Activated CD8-positive, alpha-beta memory T cell treated with anti-CD3 and anti-CD28 coated beads, Interleukin-2, amount 10 ng/mL, durations not matched to agents 7 days and 5 days (primary cell): Measurements from ENCODE around the gene FGF3. TPM values are rescaled to one million over a fixed set of nuclear protein-coding genes. Genes with fewer than 3 reads are reported as not detected.

ENCODE experiments used
- ATAC-seq: fragments of 150-1000 bp; cut with Tn5 transposase; one replicate; pipeline ENCODE4 v1.10.0; 2021; ENCODE audit warnings: moderate library complexity
- CTCF ChIA-PET: fragments of 350-600 bp; sonication (Branson Sonifier 250); formaldehyde crosslinking; loops from one replicate; lab custom pipeline; 2021; ENCODE audit warnings: antibody characterized with exemption; lab: Charles Lee
- DNase-seq: peaks from one replicate; pipeline ENCODE4 v3.0.0-alpha.2; 2020
- H3K27ac Mint-ChIP-seq: one replicate; pipeline ENCODE4 v1.8.0; 2021; ENCODE audit warnings: mild to moderate bottlenecking, mixed read lengths
- H3K27me3 Mint-ChIP-seq: one replicate; pipeline ENCODE4 v1.8.0; 2021; ENCODE audit warnings: mixed read lengths
- H3K36me3 Mint-ChIP-seq: one replicate; pipeline ENCODE4 v1.8.0; 2021; ENCODE audit warnings: mild to moderate bottlenecking, mixed read lengths
- H3K4me1 Mint-ChIP-seq: one replicate; pipeline ENCODE4 v1.8.0; 2021; ENCODE audit warnings: mixed read lengths
- H3K4me3 Mint-ChIP-seq: one replicate; pipeline ENCODE4 v1.8.0; 2021; ENCODE audit warnings: mild to moderate bottlenecking, moderate library complexity, mixed read lengths
- H3K9me3 Mint-ChIP-seq: one replicate; pipeline ENCODE4 v1.8.0; 2022; ENCODE audit warnings: low read depth, mixed read lengths
- total RNA-seq, 2 experiments: library from RNA; stranded (reverse); gene quantifications; one replicate each; pipeline ENCODE4 v1.2.3, GENCODE V29; 2021

FGF3 gene
- total RNA-seq, 2 experiments from 2014 or later = not detected

DNA sequence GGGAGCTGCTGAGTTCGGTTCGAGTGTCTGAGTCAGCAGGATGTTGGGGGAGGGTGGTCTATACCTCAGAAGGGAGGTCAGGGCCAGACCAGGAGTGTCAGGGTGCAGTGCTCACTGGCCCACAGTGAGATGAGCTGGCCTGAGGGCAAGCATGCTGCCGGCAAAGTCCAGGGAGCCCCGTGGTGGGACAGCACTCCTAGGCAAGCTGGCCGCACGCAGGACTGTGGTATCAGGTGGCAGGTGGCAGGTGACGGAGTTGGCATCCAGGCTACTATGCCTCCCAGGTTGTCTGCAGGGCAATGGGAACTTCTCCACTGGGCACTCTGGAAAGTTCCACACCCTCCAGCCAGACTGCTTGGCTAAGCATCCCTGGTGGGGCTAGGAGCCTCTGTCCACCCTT, 4.8 kb downstream of the FGF3 start:
- DNase-seq = no peak
- no peaks in the 10 kb centered on the region for H3K9me3 Mint-ChIP-seq
- no peaks in the 10 kb centered on the region for H3K36me3 Mint-ChIP-seq
- CTCF ChIA-PET = no interaction called here
- H3K27me3 Mint-ChIP-seq = peaks cover 20% of the 10 kb centered on the region
- no peak for ATAC-seq
- H3K4me3 Mint-ChIP-seq = no peak overlapping the region
- no peaks in the 10 kb centered on the region for H3K4me1 Mint-ChIP-seq
- H3K27ac Mint-ChIP-seq = no peak overlapping the region

DNA sequence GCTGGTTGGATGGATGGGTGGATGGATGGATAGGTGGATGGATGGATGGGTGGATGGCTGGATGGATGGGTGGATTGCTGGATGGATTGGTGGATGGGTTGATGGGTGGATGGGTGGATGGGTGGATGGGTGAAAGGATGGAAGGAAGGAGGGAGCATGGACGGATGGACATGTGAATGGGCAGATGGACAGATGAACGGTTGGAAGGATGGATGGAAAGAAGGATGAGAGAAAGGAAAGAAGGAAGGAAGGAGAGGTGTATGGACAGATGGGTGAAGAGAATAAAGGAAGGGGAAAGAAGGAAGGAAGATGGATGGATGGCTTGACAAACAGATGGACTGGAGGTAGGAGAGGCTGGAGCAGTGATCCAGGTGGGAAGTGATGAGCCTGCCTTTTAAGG, 5.4 kb downstream of the FGF3 start:
- ATAC-seq = no peak
- Mint-ChIP-seq H3K4me1 (no peaks in the 10 kb centered on the region), H3K4me3 (no peak overlapping the region), H3K27me3 (peaks cover 20% of the 10 kb centered on the region), H3K36me3 (no peaks in the 10 kb centered on the region), H3K9me3 (no peaks in the 10 kb centered on the region), H3K27ac (no peak overlapping the region)
- DNase-seq = no peak
- CTCF ChIA-PET = no interaction called here

DNA sequence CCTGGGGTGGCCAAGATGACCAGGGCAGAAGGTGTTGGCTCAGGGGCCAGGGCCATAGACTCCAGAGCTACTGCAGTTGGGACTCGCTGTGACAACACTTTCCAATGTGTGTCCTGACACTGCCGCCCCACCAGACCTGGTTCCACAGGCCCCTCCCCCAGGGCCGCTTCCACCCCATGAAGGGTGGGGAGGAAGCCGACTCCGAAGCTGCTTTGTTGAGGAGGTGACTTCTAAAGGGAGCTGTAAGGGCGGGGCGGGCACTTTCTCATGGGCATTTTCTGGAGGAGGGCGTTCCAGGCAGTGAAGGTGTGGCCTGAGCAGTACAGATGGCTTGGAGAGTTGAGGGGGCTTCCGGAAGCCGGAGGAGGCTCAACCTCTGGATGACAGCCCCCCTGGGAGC, 6.3 kb downstream of the FGF3 start:
- H3K27me3 Mint-ChIP-seq = peaks cover 20% of the 10 kb centered on the region
- H3K27ac Mint-ChIP-seq = no peak overlapping the region

DNA sequence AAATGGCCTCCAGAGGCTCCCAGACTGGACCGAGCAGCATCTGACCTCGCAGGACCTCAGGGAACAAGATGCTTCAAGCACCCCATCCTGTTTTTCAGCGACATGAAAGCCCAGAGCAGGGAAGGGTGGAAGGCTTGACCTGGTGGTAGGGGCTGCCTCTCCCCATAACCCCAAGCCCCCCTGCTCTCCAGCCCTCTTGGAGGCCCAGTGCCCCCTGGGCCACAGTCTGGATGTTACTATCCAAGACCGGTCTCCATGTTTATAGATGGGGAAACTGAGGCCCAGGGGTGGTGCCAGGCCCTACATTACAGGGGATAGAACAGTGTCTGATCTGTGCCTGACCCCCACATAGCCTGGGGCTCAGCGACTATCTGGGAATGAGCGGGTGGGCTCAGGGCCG, 7.0 kb downstream of the FGF3 start:
- DNase-seq (no peak), ATAC-seq (no peak)
- H3K4me3 Mint-ChIP-seq = no peak overlapping the region
- peaks cover 20% of the 10 kb centered on the region for H3K27me3 Mint-ChIP-seq
- CTCF ChIA-PET = no interaction called here
- no peak overlapping the region for H3K27ac Mint-ChIP-seq
- H3K4me1 Mint-ChIP-seq = no peaks in the 10 kb centered on the region
- H3K9me3 Mint-ChIP-seq = no peaks in the 10 kb centered on the region
- no peaks in the 10 kb centered on the region for H3K36me3 Mint-ChIP-seq

More for the DNA sequence above, 6.3 kb downstream of the FGF3 start:
- Mint-ChIP-seq H3K4me1 (no peaks in the 10 kb centered on the region), H3K36me3 (no peaks in the 10 kb centered on the region), H3K9me3 (no peaks in the 10 kb centered on the region), H3K4me3 (no peak overlapping the region)
- ATAC-seq = no peak
- no peak for DNase-seq
- CTCF ChIA-PET = no interaction called here

DNA sequence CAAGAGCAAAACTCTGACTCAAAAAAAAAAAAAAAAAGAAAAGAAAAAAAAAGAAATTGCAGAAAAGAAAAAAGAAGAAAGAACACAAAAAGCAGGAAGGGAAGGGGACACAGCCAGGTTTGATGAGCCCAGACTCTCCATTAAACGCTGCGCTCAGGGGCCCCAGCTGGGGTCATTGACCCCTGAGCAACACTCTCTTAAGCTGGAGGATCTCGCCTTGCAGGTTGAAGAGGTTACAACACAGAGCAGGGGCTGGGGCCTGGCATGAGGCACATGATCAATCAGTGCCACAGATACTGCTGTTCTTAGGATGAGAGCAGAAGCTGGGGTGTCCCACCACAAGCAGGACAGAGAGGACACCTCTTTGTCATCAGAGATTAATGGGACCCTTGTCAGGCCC, 7.8 kb downstream of the FGF3 start:
- no peak for ATAC-seq

DNA sequence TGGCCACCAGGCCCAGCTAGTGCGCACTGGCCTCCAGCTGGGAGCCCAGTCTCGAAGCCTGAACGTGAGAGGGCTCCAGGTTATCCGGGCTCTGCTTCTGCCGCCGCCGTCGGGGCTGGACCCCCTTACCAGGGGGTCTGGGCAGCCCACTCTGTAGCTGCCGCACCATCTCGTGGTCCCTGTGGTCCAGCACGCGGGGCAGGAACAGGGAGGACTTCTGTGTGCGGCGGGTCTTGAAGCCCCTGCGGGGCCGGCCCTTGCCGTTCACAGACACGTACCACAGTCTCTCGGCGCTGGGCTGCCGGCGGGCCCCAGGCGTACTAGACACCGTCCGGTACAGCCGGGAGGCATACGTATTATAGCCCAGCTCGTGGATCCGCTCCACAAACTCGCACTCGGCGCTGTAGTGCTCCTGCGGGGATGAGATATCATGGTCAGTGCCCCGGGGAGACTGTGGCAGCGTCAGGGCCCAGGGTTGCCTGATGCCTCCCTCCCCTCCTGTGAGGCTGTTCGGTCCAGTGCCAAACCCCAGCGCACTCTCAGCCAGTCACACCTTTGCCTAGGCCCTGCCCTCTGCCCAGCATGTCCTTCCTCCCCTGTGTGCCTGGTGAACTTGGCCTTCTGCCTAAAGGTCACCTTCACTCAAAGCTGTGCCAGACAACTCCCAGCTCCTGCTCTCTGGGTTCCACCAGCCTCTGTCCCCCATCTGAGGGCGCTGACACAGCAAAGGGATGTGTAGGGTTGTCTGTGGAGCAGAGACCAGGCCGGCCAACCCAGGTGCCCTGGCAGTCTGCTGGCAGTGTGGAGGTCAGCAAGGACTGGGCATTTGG, 8.7 kb downstream of the FGF3 start:
- no peaks in the 10 kb centered on the region for H3K36me3 Mint-ChIP-seq
- ATAC-seq (no peak), DNase-seq (no peak)
- no peak overlapping the region for H3K27ac Mint-ChIP-seq
- no peaks in the 10 kb centered on the region for H3K9me3 Mint-ChIP-seq
- H3K4me1 Mint-ChIP-seq = no peaks in the 10 kb centered on the region
- CTCF ChIA-PET = no interaction called here
- H3K4me3 Mint-ChIP-seq = no peak overlapping the region
- H3K27me3 Mint-ChIP-seq = peaks cover 6% of the 10 kb centered on the region

More for the DNA sequence above, 7.8 kb downstream of the FGF3 start:
- H3K4me3 Mint-ChIP-seq = no peak overlapping the region
- peaks cover 14% of the 10 kb centered on the region for H3K27me3 Mint-ChIP-seq
- CTCF ChIA-PET = no interaction called here
- H3K36me3 Mint-ChIP-seq = no peaks in the 10 kb centered on the region
- no peaks in the 10 kb centered on the region for H3K9me3 Mint-ChIP-seq
- H3K4me1 Mint-ChIP-seq = no peaks in the 10 kb centered on the region
- DNase-seq = no peak
- H3K27ac Mint-ChIP-seq = no peak overlapping the region

DNA sequence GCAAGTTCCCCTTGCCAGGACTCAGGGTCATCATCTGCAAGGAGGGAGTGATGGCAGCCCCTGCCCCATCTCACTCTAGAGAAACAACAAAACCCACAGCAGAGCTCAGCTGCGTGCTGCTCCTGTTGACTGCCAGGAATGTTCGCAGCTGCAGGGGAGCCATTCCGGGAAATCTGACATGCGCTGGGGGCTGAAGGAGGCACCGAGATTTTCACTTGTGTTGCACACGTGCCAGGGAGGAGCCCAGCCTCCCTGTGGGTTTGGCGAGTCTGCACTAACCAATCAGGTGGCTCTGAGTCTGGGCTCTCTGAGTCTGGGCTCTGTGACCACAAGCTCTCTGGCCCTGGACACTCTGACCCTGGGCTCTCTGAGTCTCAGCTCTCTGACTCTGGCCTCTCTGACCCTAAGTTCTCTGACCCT, 10.5 kb downstream of the FGF3 start:
- DNase-seq (no peak), ATAC-seq (no peak)
- CTCF ChIA-PET = no interaction called here
- Mint-ChIP-seq H3K4me1 (no peaks in the 10 kb centered on the region), H3K27me3 (no peaks in the 10 kb centered on the region), H3K36me3 (no peaks in the 10 kb centered on the region), H3K9me3 (no peaks in the 10 kb centered on the region), H3K4me3 (no peak overlapping the region), H3K27ac (no peak overlapping the region)

DNA sequence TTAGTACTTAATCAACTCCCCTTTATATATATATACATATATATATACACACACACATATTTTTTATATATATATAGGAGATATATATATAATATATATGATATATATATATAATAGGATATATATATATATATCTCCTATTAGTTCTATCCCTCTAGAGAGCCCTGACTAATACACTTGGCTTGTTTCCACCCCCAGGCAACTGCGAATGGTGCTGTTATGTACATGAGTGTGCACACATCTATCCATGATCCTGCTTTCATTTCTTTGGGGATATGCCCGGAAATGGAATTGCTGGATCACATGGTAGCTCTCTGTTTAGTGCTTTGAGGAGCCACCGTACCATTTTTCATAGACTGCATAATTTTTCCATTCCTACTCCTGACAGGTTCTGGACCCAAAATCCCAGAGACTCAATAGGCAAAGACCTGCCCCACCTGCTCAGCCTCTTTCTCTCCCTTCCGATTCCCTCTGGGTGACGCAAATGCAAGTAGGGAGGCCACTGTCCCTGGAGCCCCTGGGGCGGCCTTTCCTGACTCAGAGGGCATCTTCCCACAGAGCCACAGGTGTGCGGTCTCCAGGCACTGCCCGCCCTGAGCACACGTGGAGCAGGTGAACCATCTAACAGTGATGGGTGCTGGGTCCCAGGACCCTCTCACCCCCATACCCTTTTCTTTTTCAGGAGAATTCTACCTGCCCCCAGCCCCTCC, 12.0 kb downstream of the FGF3 start:
- H3K9me3 Mint-ChIP-seq = no peaks in the 10 kb centered on the region
- DNase-seq (no peak), ATAC-seq (no peak)
- no peaks in the 10 kb centered on the region for H3K36me3 Mint-ChIP-seq
- CTCF ChIA-PET = no interaction called here
- H3K27ac Mint-ChIP-seq = no peak overlapping the region
- H3K27me3 Mint-ChIP-seq = no peaks in the 10 kb centered on the region
- no peaks in the 10 kb centered on the region for H3K4me1 Mint-ChIP-seq
- no peak overlapping the region for H3K4me3 Mint-ChIP-seq

DNA sequence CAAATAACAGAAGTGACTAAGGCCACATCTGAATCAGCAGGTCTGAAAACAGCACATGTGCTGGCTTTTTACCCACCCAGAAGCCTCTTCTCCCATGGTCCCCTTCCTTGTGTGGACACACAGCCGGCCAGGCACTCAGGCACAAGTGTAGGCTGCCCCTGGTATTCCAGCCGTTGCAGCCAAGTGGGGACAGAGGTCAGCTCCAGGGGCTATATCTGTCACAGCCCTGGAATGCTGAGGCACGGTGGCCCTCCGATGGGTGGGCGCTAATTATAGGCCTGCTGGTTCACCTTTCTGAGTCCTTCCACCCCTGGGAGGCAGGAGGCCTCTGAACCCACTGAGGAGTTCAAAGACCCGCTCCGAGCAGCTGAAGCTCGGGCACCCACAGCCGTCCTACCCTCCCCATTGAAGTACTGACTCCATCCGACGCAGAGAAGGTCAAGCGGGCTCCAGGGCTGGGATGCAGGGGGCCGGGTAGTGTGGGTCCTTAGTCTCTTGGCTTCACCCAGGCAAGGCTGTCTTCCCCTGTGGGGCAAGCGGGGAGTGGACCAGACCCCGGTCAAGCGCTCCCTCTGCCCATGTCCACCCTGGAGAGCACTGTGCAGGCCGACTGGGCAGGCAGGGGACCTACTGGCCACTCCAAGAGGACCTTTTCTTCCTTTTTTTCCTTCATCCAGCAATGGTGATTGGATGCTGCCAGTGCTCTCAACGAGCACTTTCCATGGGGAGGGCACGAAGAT, 14.3 kb downstream of the FGF3 start:
- no peak overlapping the region for H3K4me3 Mint-ChIP-seq
- no peak for DNase-seq
- no peaks in the 10 kb centered on the region for H3K4me1 Mint-ChIP-seq
- H3K36me3 Mint-ChIP-seq = no peaks in the 10 kb centered on the region
- H3K27me3 Mint-ChIP-seq = no peaks in the 10 kb centered on the region
- CTCF ChIA-PET = no interaction called here
- no peaks in the 10 kb centered on the region for H3K9me3 Mint-ChIP-seq
- ATAC-seq = no peak
- no peak overlapping the region for H3K27ac Mint-ChIP-seq

DNA sequence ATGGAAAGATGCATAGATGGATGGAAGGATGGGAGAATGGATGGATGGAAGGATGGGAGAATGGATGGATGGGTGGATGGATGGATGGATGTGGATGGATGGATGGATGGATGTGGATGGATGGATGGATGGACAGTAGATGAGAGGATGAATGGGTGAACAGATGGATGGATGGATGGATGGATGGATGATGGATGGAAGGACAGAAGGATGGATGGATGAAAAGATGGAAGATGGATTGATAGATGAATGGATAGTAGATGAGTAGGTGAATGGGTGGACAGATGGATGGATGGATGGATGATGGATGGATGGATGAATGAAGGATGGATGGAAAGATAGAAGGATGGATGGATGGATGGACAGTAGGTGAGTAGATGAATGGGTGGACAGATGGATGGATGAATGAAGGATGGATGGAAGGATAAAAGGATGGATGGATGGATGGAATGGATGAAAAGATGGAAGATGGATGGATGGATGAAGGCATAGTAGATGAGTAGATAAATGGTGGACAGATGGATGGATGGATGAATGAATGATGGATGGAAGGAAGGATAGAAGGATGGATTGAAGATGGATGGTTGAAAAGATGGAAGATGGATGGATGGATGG, 15.5 kb downstream of the FGF3 start:
- no peak for DNase-seq
- Mint-ChIP-seq H3K27me3 (no peaks in the 10 kb centered on the region), H3K4me3 (no peak overlapping the region), H3K36me3 (no peaks in the 10 kb centered on the region), H3K4me1 (no peaks in the 10 kb centered on the region), H3K9me3 (no peaks in the 10 kb centered on the region), H3K27ac (no peak overlapping the region)
- CTCF ChIA-PET = no interaction called here
- ATAC-seq = no peak

DNA sequence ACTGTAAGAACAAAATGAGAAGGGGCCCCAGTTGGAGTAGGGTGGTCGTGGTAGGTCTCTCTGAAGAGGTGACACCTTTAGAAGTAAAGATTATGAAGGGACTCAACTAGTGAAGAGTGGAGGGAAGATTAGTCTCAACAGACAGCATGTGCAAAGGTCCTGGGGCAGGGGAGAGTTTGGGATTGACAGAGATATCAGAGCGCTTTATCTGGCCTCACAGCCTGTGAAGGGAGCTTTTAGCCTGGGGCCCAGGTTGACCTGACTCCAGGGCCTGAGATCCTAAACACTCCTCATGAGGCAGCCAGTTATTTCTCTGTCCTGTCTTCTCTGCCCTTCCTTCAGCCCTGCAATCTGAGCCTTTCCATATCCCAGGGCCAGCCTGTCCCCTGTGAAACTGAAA, 16.2 kb downstream of the FGF3 start:
- no peak for ATAC-seq
- Mint-ChIP-seq H3K4me3 (no peak overlapping the region), H3K27ac (no peak overlapping the region), H3K9me3 (no peaks in the 10 kb centered on the region), H3K36me3 (no peaks in the 10 kb centered on the region), H3K4me1 (no peaks in the 10 kb centered on the region), H3K27me3 (no peaks in the 10 kb centered on the region)
- no peak for DNase-seq
- CTCF ChIA-PET = no interaction called here

DNA sequence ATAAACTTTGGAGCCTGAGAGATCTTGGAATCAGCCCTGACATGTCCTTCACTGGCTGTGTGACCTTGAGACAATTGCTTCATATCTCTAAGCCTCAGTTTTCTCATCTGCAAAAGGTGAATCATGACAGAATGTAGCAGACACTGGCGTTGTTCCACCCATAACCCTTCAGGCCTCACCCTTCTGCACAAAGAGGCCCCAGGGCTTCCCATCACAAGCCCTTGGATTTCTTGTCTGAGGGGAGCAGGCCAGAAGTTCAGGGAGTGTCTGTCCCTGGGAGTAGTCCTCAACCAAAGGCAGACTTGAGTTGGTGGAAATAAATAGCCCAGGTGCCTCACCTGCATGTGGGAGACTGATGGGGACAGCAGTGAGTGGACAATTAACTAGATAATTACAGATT, 16.6 kb downstream of the FGF3 start:
- Mint-ChIP-seq H3K4me1 (no peaks in the 10 kb centered on the region), H3K9me3 (no peaks in the 10 kb centered on the region), H3K27ac (no peak overlapping the region), H3K27me3 (no peaks in the 10 kb centered on the region), H3K4me3 (no peak overlapping the region), H3K36me3 (no peaks in the 10 kb centered on the region)
- CTCF ChIA-PET = no interaction called here
- no peak for ATAC-seq
- no peak for DNase-seq

DNA sequence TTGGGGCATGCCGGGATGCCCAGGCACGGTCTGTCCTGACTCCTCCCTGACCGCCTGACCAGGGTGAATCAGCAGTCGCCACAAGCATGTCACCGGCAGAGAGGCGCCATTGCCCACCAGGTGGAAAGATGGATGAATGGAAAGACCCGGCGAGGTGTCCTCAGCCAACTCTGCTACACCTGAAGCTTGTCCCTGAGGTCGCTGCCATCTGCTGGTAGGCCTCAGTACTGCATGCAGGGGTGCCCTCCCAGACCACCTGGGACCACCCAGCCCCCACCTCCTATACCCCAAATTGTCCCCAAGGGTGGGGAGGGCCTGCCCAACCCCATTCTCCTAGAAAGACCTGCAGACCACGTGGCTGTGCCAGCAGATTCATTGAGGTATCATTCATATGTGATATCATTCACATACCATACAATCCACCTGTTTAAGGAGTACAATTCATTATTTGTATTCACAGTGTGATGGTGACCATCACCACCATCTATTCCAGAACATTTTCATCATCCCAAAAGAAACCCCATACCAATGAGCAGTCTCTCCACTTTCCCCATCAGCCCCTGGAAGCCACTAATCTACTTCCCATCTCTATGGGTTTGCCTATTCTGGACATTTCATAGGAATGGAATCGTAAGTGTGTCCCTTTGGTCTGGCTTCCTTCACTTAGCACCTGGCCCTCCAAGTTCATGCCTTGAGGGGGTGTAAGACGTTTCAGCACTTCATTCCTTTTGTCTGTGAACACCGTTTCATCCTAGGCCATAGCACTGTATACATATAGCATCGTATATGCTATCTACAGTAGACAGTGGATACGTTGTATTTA, 17.5 kb downstream of the FGF3 start:
- Mint-ChIP-seq H3K4me1 (no peaks in the 10 kb centered on the region), H3K9me3 (no peaks in the 10 kb centered on the region), H3K36me3 (no peaks in the 10 kb centered on the region), H3K27ac (no peak overlapping the region), H3K4me3 (no peak overlapping the region), H3K27me3 (no peaks in the 10 kb centered on the region)
- CTCF ChIA-PET = no interaction called here
- DNase-seq (peak; percentile 48), ATAC-seq (no peak)
